ENCODE results near the gene CCHCR1.

Gene CCHCR1

GRCh38 chr6:31120151-31120915, 37.3 kb downstream of the CCHCR1 start, which contains the start of gene CDSN:
TSS of gene CDSN (minus strand) at chr6:31120446. CDS start at chr6:31120419, 27 bp downstream.
- no peak within 1 kb of the TSS for H3K27ac ChIP-seq (ENCODE audit: insufficient read depth, low read length, poor library complexity, severe bottlenecking)
- H3K9me3 ChIP-seq (ENCODE audit: control insufficient read depth, low read length) = no peaks in the 10 kb centered on the region
- DNase-seq = no peak
- H3K27me3 ChIP-seq (replicated peaks; ENCODE audit: control insufficient read depth, insufficient read depth, low read length, poor library complexity, severe bottlenecking) = no peaks in the 10 kb centered on the region
- no peak within 1 kb of the TSS for H3K4me3 ChIP-seq (ENCODE audit: insufficient read depth, low read depth, low read length, poor library complexity, severe bottlenecking)
- H3K36me3 ChIP-seq (ENCODE audit: control insufficient read depth, insufficient read depth, low read length) = no peaks in the 10 kb centered on the region
- H3K4me1 ChIP-seq (ENCODE audit: control insufficient read depth, insufficient read depth, low read length, poor library complexity, severe bottlenecking) = no peaks in the 10 kb centered on the region

GRCh38 chr6:31118178-31118577, 39.4 kb downstream of the CCHCR1 start:
- H3K27me3 ChIP-seq (replicated peaks; ENCODE audit: control insufficient read depth, insufficient read depth, low read length, poor library complexity, severe bottlenecking) = no peaks in the 10 kb centered on the region
- no peaks in the 10 kb centered on the region for H3K36me3 ChIP-seq (ENCODE audit: control insufficient read depth, insufficient read depth, low read length)
- H3K4me1 ChIP-seq (ENCODE audit: control insufficient read depth, insufficient read depth, low read length, poor library complexity, severe bottlenecking) = no peaks in the 10 kb centered on the region
- H3K9me3 ChIP-seq (ENCODE audit: control insufficient read depth, low read length) = no peaks in the 10 kb centered on the region
- DNase-seq = no peak
- no peak overlapping the region for H3K27ac ChIP-seq (ENCODE audit: insufficient read depth, low read length, poor library complexity, severe bottlenecking)
- H3K4me3 ChIP-seq (ENCODE audit: insufficient read depth, low read depth, low read length, poor library complexity, severe bottlenecking) = no peak overlapping the region

GRCh38 chr6:31116661-31117385, 40.8 kb downstream of the CCHCR1 start:
- H3K9me3 ChIP-seq (ENCODE audit: control insufficient read depth, low read length) = no peaks in the 10 kb centered on the region
- no peaks in the 10 kb centered on the region for H3K27me3 ChIP-seq (replicated peaks; ENCODE audit: control insufficient read depth, insufficient read depth, low read length, poor library complexity, severe bottlenecking)
- no peak overlapping the region for H3K27ac ChIP-seq (ENCODE audit: insufficient read depth, low read length, poor library complexity, severe bottlenecking)
- no peak for DNase-seq
- no peaks in the 10 kb centered on the region for H3K36me3 ChIP-seq (ENCODE audit: control insufficient read depth, insufficient read depth, low read length)
- no peak overlapping the region for H3K4me3 ChIP-seq (ENCODE audit: insufficient read depth, low read depth, low read length, poor library complexity, severe bottlenecking)
- H3K4me1 ChIP-seq (ENCODE audit: control insufficient read depth, insufficient read depth, low read length, poor library complexity, severe bottlenecking) = no peaks in the 10 kb centered on the region

GRCh38 chr6:31115941-31116560, 41.6 kb downstream of the CCHCR1 start:
- Histone ChIP-seq H3K36me3 (ENCODE audit: control insufficient read depth, insufficient read depth, low read length) (no peaks in the 10 kb centered on the region), H3K9me3 (ENCODE audit: control insufficient read depth, low read length) (no peaks in the 10 kb centered on the region), H3K4me3 (ENCODE audit: insufficient read depth, low read depth, low read length, poor library complexity, severe bottlenecking) (no peak overlapping the region), H3K27me3 (replicated peaks; ENCODE audit: control insufficient read depth, insufficient read depth, low read length, poor library complexity, severe bottlenecking) (no peaks in the 10 kb centered on the region), H3K4me1 (ENCODE audit: control insufficient read depth, insufficient read depth, low read length, poor library complexity, severe bottlenecking) (no peaks in the 10 kb centered on the region), H3K27ac (ENCODE audit: insufficient read depth, low read length, poor library complexity, severe bottlenecking) (no peak overlapping the region)
- no peak for DNase-seq

GRCh38 chr6:31114970-31115849, 42.4 kb downstream of the CCHCR1 start:
- H3K4me3 ChIP-seq (ENCODE audit: insufficient read depth, low read depth, low read length, poor library complexity, severe bottlenecking) = no peak overlapping the region
- H3K27me3 ChIP-seq (replicated peaks; ENCODE audit: control insufficient read depth, insufficient read depth, low read length, poor library complexity, severe bottlenecking) = no peaks in the 10 kb centered on the region
- H3K9me3 ChIP-seq (ENCODE audit: control insufficient read depth, low read length) = no peaks in the 10 kb centered on the region
- no peak for DNase-seq
- no peaks in the 10 kb centered on the region for H3K36me3 ChIP-seq (ENCODE audit: control insufficient read depth, insufficient read depth, low read length)
- no peak overlapping the region for H3K27ac ChIP-seq (ENCODE audit: insufficient read depth, low read length, poor library complexity, severe bottlenecking)
- no peaks in the 10 kb centered on the region for H3K4me1 ChIP-seq (ENCODE audit: control insufficient read depth, insufficient read depth, low read length, poor library complexity, severe bottlenecking)

- no peak within 1 kb of the TSS for H3K4me3 ChIP-seq (ENCODE audit: insufficient read depth, low read depth, low read length, poor library complexity, severe bottlenecking)
- no peaks in the 10 kb centered on the region for H3K4me1 ChIP-seq (ENCODE audit: control insufficient read depth, insufficient read depth, low read length, poor library complexity, severe bottlenecking)
- no peaks in the 10 kb centered on the region for H3K36me3 ChIP-seq (ENCODE audit: control insufficient read depth, insufficient read depth, low read length)
- no peak for DNase-seq
- no peak within 1 kb of the TSS for H3K27ac ChIP-seq (ENCODE audit: insufficient read depth, low read length, poor library complexity, severe bottlenecking)
- no peaks in the 10 kb centered on the region for H3K9me3 ChIP-seq (ENCODE audit: control insufficient read depth, low read length)
- no peaks in the 10 kb centered on the region for H3K27me3 ChIP-seq (replicated peaks; ENCODE audit: control insufficient read depth, insufficient read depth, low read length, poor library complexity, severe bottlenecking)
These were observed 43.1 kb downstream of the CCHCR1 start, which contains the start of gene PSORS1C1 for GRCh38 chr6:31114541-31114878. TSS of gene PSORS1C1 (plus strand) at chr6:31114800. CDS start at chr6:31129633, 14,833 bp downstream.

- DNase-seq = no peak
- H3K27me3 ChIP-seq (replicated peaks; ENCODE audit: control insufficient read depth, insufficient read depth, low read length, poor library complexity, severe bottlenecking) = no peaks in the 10 kb centered on the region
- H3K36me3 ChIP-seq (ENCODE audit: control insufficient read depth, insufficient read depth, low read length) = no peaks in the 10 kb centered on the region
- no peak overlapping the region for H3K4me3 ChIP-seq (ENCODE audit: insufficient read depth, low read depth, low read length, poor library complexity, severe bottlenecking)
- no peak overlapping the region for H3K27ac ChIP-seq (ENCODE audit: insufficient read depth, low read length, poor library complexity, severe bottlenecking)
- no peaks in the 10 kb centered on the region for H3K9me3 ChIP-seq (ENCODE audit: control insufficient read depth, low read length)
- H3K4me1 ChIP-seq (ENCODE audit: control insufficient read depth, insufficient read depth, low read length, poor library complexity, severe bottlenecking) = no peaks in the 10 kb centered on the region
These were observed 43.6 kb downstream of the CCHCR1 start for GRCh38 chr6:31113861-31114540.

- DNase-seq = no peak
- H3K9me3 ChIP-seq (ENCODE audit: control insufficient read depth, low read length) = no peaks in the 10 kb centered on the region
- no peak within 1 kb of the TSS for H3K4me3 ChIP-seq (ENCODE audit: insufficient read depth, low read depth, low read length, poor library complexity, severe bottlenecking)
- H3K4me1 ChIP-seq (ENCODE audit: control insufficient read depth, insufficient read depth, low read length, poor library complexity, severe bottlenecking) = no peaks in the 10 kb centered on the region
- H3K27ac ChIP-seq (ENCODE audit: insufficient read depth, low read length, poor library complexity, severe bottlenecking) = no peak within 1 kb of the TSS
- no peaks in the 10 kb centered on the region for H3K27me3 ChIP-seq (replicated peaks; ENCODE audit: control insufficient read depth, insufficient read depth, low read length, poor library complexity, severe bottlenecking)
- no peaks in the 10 kb centered on the region for H3K36me3 ChIP-seq (ENCODE audit: control insufficient read depth, insufficient read depth, low read length)
These were observed 45.1 kb downstream of the CCHCR1 start, which contains the start of gene C6orf15 for GRCh38 chr6:31112478-31112877. TSS of gene C6orf15 (minus strand) at chr6:31112575. CDS start at chr6:31112555, 20 bp downstream.

- no peaks in the 10 kb centered on the region for H3K27me3 ChIP-seq (replicated peaks; ENCODE audit: control insufficient read depth, insufficient read depth, low read length, poor library complexity, severe bottlenecking)
- no peaks in the 10 kb centered on the region for H3K9me3 ChIP-seq (ENCODE audit: control insufficient read depth, low read length)
- H3K27ac ChIP-seq (ENCODE audit: insufficient read depth, low read length, poor library complexity, severe bottlenecking) = no peak overlapping the region
- H3K4me3 ChIP-seq (ENCODE audit: insufficient read depth, low read depth, low read length, poor library complexity, severe bottlenecking) = no peak overlapping the region
- H3K4me1 ChIP-seq (ENCODE audit: control insufficient read depth, insufficient read depth, low read length, poor library complexity, severe bottlenecking) = no peaks in the 10 kb centered on the region
- no peaks in the 10 kb centered on the region for H3K36me3 ChIP-seq (ENCODE audit: control insufficient read depth, insufficient read depth, low read length)
- no peak for DNase-seq
These were observed 45.9 kb downstream of the CCHCR1 start for GRCh38 chr6:31111712-31112111.

All from effector memory CD4-positive, alpha-beta T cell (primary cell).